ENCODE data around the gene WDR64. TPM values are rescaled to one million over a fixed set of nuclear protein-coding genes. Genes with fewer than 3 reads are reported as not detected.

Gene WDR64
- total RNA-seq, 1 experiment from 2014 or later, result not detected

- Mint-ChIP-seq H3K27me3 (ENCODE audit: insufficient read depth, unreplicated experiment) (no peaks in the 10 kb centered on the region), H3K4me3 (ENCODE audit: unreplicated experiment) (no peak overlapping the region), H3K36me3 (ENCODE audit: insufficient read depth, unreplicated experiment) (no peaks in the 10 kb centered on the region), H3K4me1 (ENCODE audit: insufficient read depth, unreplicated experiment) (peaks cover 4% of the 10 kb centered on the region), H3K9me3 (ENCODE audit: unreplicated experiment) (peaks cover 7% of the 10 kb centered on the region), H3K27ac (ENCODE audit: low read depth, unreplicated experiment) (no peak overlapping the region)
- no TSS peak for BruUV-seq (replicated peaks)
- CTCF ChIA-PET, result interaction anchor here (0.9 kb wide), 1 partner anchor 44 kb away, joined by 6 read pairs; no protein-coding TSS in a partner anchor
- POLR2A ChIA-PET, result interaction anchor here (1.5 kb wide), 1 partner anchor 83 kb away, joined by 4 read pairs; the partner anchor contains the start of genes CHML and OPN3
- no peak for DNase-seq (ENCODE audit: unreplicated experiment)
- intact Hi-C loops (cut with micrococcal nuclease), result no loop called here
- TF ChIP-seq, protein P1, sequence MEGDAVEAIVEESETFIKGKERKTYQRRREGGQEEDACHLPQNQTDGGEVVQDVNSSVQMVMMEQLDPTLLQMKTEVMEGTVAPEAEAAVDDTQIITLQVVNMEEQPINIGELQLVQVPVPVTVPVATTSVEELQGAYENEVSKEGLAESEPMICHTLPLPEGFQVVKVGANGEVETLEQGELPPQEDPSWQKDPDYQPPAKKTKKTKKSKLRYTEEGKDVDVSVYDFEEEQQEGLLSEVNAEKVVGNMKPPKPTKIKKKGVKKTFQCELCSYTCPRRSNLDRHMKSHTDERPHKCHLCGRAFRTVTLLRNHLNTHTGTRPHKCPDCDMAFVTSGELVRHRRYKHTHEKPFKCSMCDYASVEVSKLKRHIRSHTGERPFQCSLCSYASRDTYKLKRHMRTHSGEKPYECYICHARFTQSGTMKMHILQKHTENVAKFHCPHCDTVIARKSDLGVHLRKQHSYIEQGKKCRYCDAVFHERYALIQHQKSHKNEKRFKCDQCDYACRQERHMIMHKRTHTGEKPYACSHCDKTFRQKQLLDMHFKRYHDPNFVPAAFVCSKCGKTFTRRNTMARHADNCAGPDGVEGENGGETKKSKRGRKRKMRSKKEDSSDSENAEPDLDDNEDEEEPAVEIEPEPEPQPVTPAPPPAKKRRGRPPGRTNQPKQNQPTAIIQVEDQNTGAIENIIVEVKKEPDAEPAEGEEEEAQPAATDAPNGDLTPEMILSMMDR (IDR thresholded peaks at IDR 0.05; ENCODE audit: unreplicated experiment), result no peak
Measured at GRCh38 chr1:241722947-241723346, 70.9 kb downstream of the WDR64 start.

- no peak for DNase-seq (ENCODE audit: unreplicated experiment)
- H3K36me3 Mint-ChIP-seq (ENCODE audit: insufficient read depth, unreplicated experiment), result no peaks in the 10 kb centered on the region
- ChIA-PET POLR2A (interaction anchor here (0.7 kb wide), 1 partner anchor 586 kb away, joined by 3 read pairs; no protein-coding TSS in a partner anchor), CTCF (interaction anchor here (0.7 kb wide), 1 partner anchor 75 kb away, joined by 4 read pairs; no protein-coding TSS in a partner anchor)
- intact Hi-C loops (cut with micrococcal nuclease), result no loop called here
- no peaks in the 10 kb centered on the region for H3K4me1 Mint-ChIP-seq (ENCODE audit: insufficient read depth, unreplicated experiment)
- H3K9me3 Mint-ChIP-seq (ENCODE audit: unreplicated experiment), result peaks cover 7% of the 10 kb centered on the region
- BruUV-seq (replicated peaks), result no TSS peak
- TF ChIP-seq, protein P1 (IDR thresholded peaks at IDR 0.05; ENCODE audit: unreplicated experiment), result no peak
- H3K27ac Mint-ChIP-seq (ENCODE audit: low read depth, unreplicated experiment), result no peak overlapping the region
- H3K27me3 Mint-ChIP-seq (ENCODE audit: insufficient read depth, unreplicated experiment), result no peaks in the 10 kb centered on the region
- no peak overlapping the region for H3K4me3 Mint-ChIP-seq (ENCODE audit: unreplicated experiment)
Measured at GRCh38 chr1:241724741-241725356, 72.8 kb downstream of the WDR64 start.

- POLR2A ChIA-PET, result interaction anchor here (1.7 kb wide), 1 partner anchor 42 kb away, joined by 4 read pairs; no protein-coding TSS in a partner anchor
- Mint-ChIP-seq H3K27ac (ENCODE audit: low read depth, unreplicated experiment) (no peak overlapping the region), H3K27me3 (ENCODE audit: insufficient read depth, unreplicated experiment) (no peaks in the 10 kb centered on the region), H3K4me1 (ENCODE audit: insufficient read depth, unreplicated experiment) (no peaks in the 10 kb centered on the region), H3K36me3 (ENCODE audit: insufficient read depth, unreplicated experiment) (no peaks in the 10 kb centered on the region), H3K9me3 (ENCODE audit: unreplicated experiment) (no peaks in the 10 kb centered on the region), H3K4me3 (ENCODE audit: unreplicated experiment) (no peak overlapping the region)
- DNase-seq (ENCODE audit: unreplicated experiment), result no peak
- CTCF ChIA-PET, result interaction anchor here (0.9 to 1.1 kb wide), 2 partner anchors 12 to 35 kb away, joined by 4 to 5 read pairs; no protein-coding TSS in a partner anchor
- BruUV-seq (replicated peaks), result no TSS peak
- intact Hi-C loops (cut with micrococcal nuclease), result no loop called here
- TF ChIP-seq, protein P1 (IDR thresholded peaks at IDR 0.05; ENCODE audit: unreplicated experiment), result no peak
Measured at GRCh38 chr1:241730031-241730430, 78.0 kb downstream of the WDR64 start.

GRCh38 chr1:241733899-241734298 lies 81.8 kb downstream of the WDR64 start:
- CTCF ChIA-PET, result interaction anchor here (0.7 to 1.0 kb wide), 3 partner anchors 12 to 92 kb away, joined by 3 read pairs; no protein-coding TSS in a partner anchor
- intact Hi-C loops (cut with micrococcal nuclease), result no loop called here

More at GRCh38 chr1:241733899-241734298, 81.8 kb downstream of the WDR64 start:
- H3K4me3 Mint-ChIP-seq (ENCODE audit: unreplicated experiment), result no peak overlapping the region
- POLR2A ChIA-PET, result interaction anchor here (1.3 kb wide), 1 partner anchor 45 kb away, joined by 4 read pairs; no protein-coding TSS in a partner anchor
- TF ChIP-seq, protein P1 (IDR thresholded peaks at IDR 0.05; ENCODE audit: unreplicated experiment), result no peak
- no peaks in the 10 kb centered on the region for H3K36me3 Mint-ChIP-seq (ENCODE audit: insufficient read depth, unreplicated experiment)
- no peak for DNase-seq (ENCODE audit: unreplicated experiment)
- no peak overlapping the region for H3K27ac Mint-ChIP-seq (ENCODE audit: low read depth, unreplicated experiment)
- H3K27me3 Mint-ChIP-seq (ENCODE audit: insufficient read depth, unreplicated experiment), result no peaks in the 10 kb centered on the region
- no TSS peak for BruUV-seq (replicated peaks)
- H3K4me1 Mint-ChIP-seq (ENCODE audit: insufficient read depth, unreplicated experiment), result no peaks in the 10 kb centered on the region
- no peaks in the 10 kb centered on the region for H3K9me3 Mint-ChIP-seq (ENCODE audit: unreplicated experiment)
